Activated CD8-positive, alpha-beta T cell treated with anti-CD3 and anti-CD28 coated beads for 36 hours (primary cell): ENCODE measurements around the gene PPP1R14C. TPM values are rescaled to one million over a fixed set of nuclear protein-coding genes. Genes with fewer than 3 reads are reported as not detected.

Experiments
- ATAC-seq: fragments of 200-7000 bp; cut with Tn5 transposase; one replicate; pipeline ENCODE4 v1.10.0; 2021; ENCODE audit warnings: mild to moderate bottlenecking, moderate library complexity
- CTCF ChIA-PET: fragments of 350-600 bp; sonication (Branson Sonifier 250); formaldehyde crosslinking; loops from one replicate; lab custom pipeline; 2021; ENCODE audit warnings: antibody characterized with exemption; lab: Charles Lee
- POLR2A ChIA-PET: fragments of 350-600 bp; sonication (Branson Sonifier 250); formaldehyde crosslinking; loops from one replicate; lab custom pipeline; 2021; ENCODE audit warnings: antibody characterized with exemption; lab: Charles Lee
- DNase-seq: peaks from one replicate; pipeline ENCODE4 v3.0.0-alpha.2; 2020
- H3K27ac Mint-ChIP-seq: one replicate; pipeline ENCODE4 v1.8.0; 2021; ENCODE audit warnings: mild to moderate bottlenecking, mixed read lengths
- H3K27me3 Mint-ChIP-seq: one replicate; pipeline ENCODE4 v1.8.0; 2021; ENCODE audit warnings: mixed read lengths
- H3K36me3 Mint-ChIP-seq: one replicate; pipeline ENCODE4 v1.8.0; 2021; ENCODE audit warnings: low read depth, mixed read lengths
- H3K4me1 Mint-ChIP-seq: one replicate; pipeline ENCODE4 v1.8.0; 2021; ENCODE audit warnings: low read depth, mixed read lengths
- H3K4me3 Mint-ChIP-seq: one replicate; pipeline ENCODE4 v1.8.0; 2021; ENCODE audit warnings: mild to moderate bottlenecking, moderate library complexity, mixed read lengths
- H3K9me3 Mint-ChIP-seq: one replicate; pipeline ENCODE4 v1.8.0; 2021; ENCODE audit warnings: mixed read lengths
- intact Hi-C: fragments of 100-400 bp; cut with micrococcal nuclease; formaldehyde crosslinking; loops from one replicate; pipeline ENCODE4 v1.10.0; 2022
- total RNA-seq, 2 experiments: library from RNA; stranded (reverse); gene quantifications; one replicate each; pipeline ENCODE4 v1.2.3, GENCODE V29; 2021
- TF ChIP-seq, protein P1 (sequence below): fragments of 200-600 bp; IDR thresholded peaks from one replicate; pipeline ENCODE4 v1.8.0; 2022; ENCODE audit warnings: antibody characterized with exemption, mild to moderate bottlenecking

Gene PPP1R14C
- total RNA-seq, 2 experiments from 2014 or later: 0.65 to 0.86 TPM

DNA sequence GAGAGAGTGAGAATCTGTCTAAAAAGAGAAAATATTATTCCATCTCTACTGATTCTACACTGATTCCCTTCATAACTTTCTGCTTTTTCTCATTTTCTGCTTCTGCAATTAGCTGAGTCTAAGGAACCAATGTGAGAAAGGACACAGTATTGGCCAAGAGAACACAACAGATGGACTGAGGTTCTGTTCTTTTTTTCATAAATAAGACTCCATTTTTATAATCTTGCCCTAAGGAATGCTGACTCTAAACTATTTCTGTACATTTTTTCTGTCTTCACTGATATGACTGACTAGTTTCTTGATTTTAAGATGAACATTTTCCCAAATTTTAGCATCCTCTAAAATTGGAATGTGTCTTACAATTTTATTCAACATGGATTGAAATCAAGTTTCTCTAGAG is 138.9 kb downstream of the PPP1R14C start:
- ChIA-PET POLR2A (no interaction called here), CTCF (no interaction called here)
- peaks cover 26% of the 10 kb centered on the region for H3K27me3 Mint-ChIP-seq
- no peaks in the 10 kb centered on the region for H3K36me3 Mint-ChIP-seq
- intact Hi-C loops: no loop called here
- no peaks in the 10 kb centered on the region for H3K4me1 Mint-ChIP-seq
- TF ChIP-seq, protein P1, sequence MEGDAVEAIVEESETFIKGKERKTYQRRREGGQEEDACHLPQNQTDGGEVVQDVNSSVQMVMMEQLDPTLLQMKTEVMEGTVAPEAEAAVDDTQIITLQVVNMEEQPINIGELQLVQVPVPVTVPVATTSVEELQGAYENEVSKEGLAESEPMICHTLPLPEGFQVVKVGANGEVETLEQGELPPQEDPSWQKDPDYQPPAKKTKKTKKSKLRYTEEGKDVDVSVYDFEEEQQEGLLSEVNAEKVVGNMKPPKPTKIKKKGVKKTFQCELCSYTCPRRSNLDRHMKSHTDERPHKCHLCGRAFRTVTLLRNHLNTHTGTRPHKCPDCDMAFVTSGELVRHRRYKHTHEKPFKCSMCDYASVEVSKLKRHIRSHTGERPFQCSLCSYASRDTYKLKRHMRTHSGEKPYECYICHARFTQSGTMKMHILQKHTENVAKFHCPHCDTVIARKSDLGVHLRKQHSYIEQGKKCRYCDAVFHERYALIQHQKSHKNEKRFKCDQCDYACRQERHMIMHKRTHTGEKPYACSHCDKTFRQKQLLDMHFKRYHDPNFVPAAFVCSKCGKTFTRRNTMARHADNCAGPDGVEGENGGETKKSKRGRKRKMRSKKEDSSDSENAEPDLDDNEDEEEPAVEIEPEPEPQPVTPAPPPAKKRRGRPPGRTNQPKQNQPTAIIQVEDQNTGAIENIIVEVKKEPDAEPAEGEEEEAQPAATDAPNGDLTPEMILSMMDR: no peak
- no peak for ATAC-seq
- H3K4me3 Mint-ChIP-seq: no peak overlapping the region
- DNase-seq: no peak
- no peaks in the 10 kb centered on the region for H3K9me3 Mint-ChIP-seq
- H3K27ac Mint-ChIP-seq: no peak overlapping the region

DNA sequence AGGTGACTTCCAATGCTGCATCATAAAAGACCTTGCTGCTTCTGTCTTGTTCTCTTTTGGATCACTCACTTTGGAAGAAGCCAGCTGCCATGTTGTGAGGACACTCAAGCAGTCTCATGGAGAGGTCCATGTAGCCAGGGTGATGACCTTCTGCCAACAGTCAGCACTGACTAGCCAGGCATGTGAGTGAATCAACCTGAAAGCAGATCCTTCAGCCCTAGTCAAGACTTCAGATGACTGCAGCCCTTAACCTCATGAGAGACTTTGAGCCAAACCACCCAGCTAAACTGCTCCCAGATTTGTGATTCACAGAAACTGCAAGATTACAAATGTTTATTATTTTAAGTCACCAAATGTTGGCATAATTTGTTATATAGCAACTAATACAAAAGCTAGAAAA is 140.0 kb downstream of the PPP1R14C start:
- TF ChIP-seq, protein P1: no peak
- Mint-ChIP-seq H3K4me3 (no peak overlapping the region), H3K36me3 (no peaks in the 10 kb centered on the region), H3K27ac (no peak overlapping the region), H3K9me3 (no peaks in the 10 kb centered on the region), H3K4me1 (no peaks in the 10 kb centered on the region), H3K27me3 (peaks cover 29% of the 10 kb centered on the region)
- ATAC-seq: no peak
- DNase-seq: no peak
- POLR2A ChIA-PET: no interaction called here
- intact Hi-C loops: no loop called here
- CTCF ChIA-PET: no interaction called here

DNA sequence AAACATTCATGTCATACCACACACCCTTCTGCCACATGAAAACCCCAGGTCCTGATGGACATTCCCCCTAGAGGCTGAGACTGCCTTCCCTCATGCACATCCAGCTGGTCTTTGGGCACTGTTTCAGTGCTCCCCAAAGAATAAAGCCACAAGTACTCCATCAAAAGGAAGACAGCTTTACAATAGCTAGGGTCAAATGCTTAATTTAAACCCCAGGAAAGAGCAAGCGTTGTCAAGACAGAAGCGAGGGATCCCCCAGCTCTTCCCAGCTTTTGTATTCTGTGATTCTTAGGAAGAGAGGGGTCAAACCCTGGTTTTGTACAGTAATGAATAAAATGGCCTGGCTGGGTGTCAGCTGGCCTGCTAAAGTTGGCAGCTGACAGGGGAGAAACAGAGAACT is 143.6 kb downstream of the PPP1R14C start:
- Mint-ChIP-seq H3K36me3 (no peaks in the 10 kb centered on the region), H3K4me3 (no peak overlapping the region), H3K27me3 (peaks cover 19% of the 10 kb centered on the region), H3K9me3 (no peaks in the 10 kb centered on the region), H3K27ac (no peak overlapping the region), H3K4me1 (no peaks in the 10 kb centered on the region)
- ATAC-seq (no peak), DNase-seq (no peak)
- TF ChIP-seq, protein P1: no peak
- CTCF ChIA-PET: interaction anchor here (1.2 to 1.4 kb wide), 2 partner anchors 12 to 15 kb away, joined by 3 read pairs; no protein-coding TSS in a partner anchor
- intact Hi-C loops: no loop called here
- POLR2A ChIA-PET: interaction anchor here (0.7 to 1.0 kb wide), 2 partner anchors 9 to 17 kb away, joined by 4 read pairs; no protein-coding TSS in a partner anchor

DNA sequence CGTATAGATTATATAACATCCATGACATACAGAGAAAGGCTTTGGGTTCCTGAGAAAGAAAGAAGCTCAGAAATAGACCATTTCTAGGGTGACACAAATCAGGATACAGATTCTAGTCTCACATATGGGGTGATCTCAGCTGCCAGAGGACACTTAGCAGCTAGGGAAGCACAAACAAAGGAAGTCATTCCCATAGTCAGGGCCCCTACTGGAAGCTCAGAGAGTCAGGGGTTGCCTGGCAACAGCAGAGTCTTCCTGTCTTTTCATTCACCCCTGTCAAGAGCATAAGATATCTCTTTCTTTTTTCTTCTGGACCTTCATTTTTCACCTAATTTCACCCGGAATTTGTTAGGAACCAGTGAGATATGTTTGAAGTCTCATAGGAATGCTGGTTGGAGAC is 144.1 kb downstream of the PPP1R14C start:
- ChIA-PET POLR2A (interaction anchor here (0.7 to 1.0 kb wide), 2 partner anchors 9 to 18 kb away, joined by 4 read pairs; no protein-coding TSS in a partner anchor), CTCF (interaction anchor here (1.2 to 1.4 kb wide), 2 partner anchors 12 to 15 kb away, joined by 3 read pairs; no protein-coding TSS in a partner anchor)
- Mint-ChIP-seq H3K4me3 (no peak overlapping the region), H3K27ac (no peak overlapping the region), H3K9me3 (no peaks in the 10 kb centered on the region), H3K27me3 (peaks cover 19% of the 10 kb centered on the region), H3K36me3 (no peaks in the 10 kb centered on the region), H3K4me1 (no peaks in the 10 kb centered on the region)
- TF ChIP-seq, protein P1: no peak
- no peak for DNase-seq
- intact Hi-C loops: no loop called here
- ATAC-seq: no peak

DNA sequence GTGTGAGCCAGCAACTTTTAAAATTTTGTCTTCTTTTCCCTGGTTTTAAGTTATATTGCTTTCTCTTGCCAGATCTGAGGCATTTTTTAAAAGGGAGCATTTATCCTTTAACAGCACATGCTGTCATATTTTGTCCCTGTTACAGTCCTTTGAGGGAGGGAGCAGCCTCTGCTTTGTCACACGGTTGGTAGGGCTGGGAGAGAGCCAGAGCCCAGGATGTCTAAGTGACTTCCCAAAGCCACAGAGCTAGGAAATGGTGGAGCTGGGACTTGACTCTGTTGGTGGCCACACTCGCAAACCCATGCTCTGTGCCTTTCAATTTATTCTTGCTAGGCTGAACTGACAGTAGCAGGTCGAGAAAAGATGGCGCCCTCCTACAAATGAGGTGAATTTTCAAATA is 145.6 kb downstream of the PPP1R14C start:
- ChIA-PET POLR2A (no interaction called here), CTCF (no interaction called here)
- no peak for DNase-seq
- TF ChIP-seq, protein P1: no peak
- H3K4me1 Mint-ChIP-seq: no peaks in the 10 kb centered on the region
- H3K27me3 Mint-ChIP-seq: peaks cover 16% of the 10 kb centered on the region
- H3K4me3 Mint-ChIP-seq: no peak overlapping the region
- intact Hi-C loops: no loop called here
- no peaks in the 10 kb centered on the region for H3K9me3 Mint-ChIP-seq
- no peak for ATAC-seq
- H3K36me3 Mint-ChIP-seq: no peaks in the 10 kb centered on the region
- no peak overlapping the region for H3K27ac Mint-ChIP-seq
